MM.1S (cell line): ENCODE measurements around the gene WHRN.

ENCODE experiments used
- DNase-seq: peaks from one replicate; pipeline ENCODE4 v3.0.0-alpha.2; 2015
- H2AFZ ChIP-seq: fragments of 300-600 bp; sonication (generic); 2 replicates; pipeline ENCODE4 v1.6.0; 2016; ENCODE audit warnings: antibody characterized with exemption, low read length
- H3F3A ChIP-seq: fragments of 300-600 bp; sonication (generic); 2 replicates; pipeline ENCODE4 v1.6.1; 2016; ENCODE audit warnings: mild to moderate bottlenecking, antibody characterized with exemption, low read length, moderate library complexity, mixed read lengths; ENCODE audit not compliant: insufficient read depth
- H3K27ac ChIP-seq: fragments of 300-600 bp; sonication (generic); 2 replicates; pipeline ENCODE4 v1.5.1; 2016; ENCODE audit warnings: mild to moderate bottlenecking, low read length
- H3K27me3 ChIP-seq: fragments of 300-600 bp; sonication (generic); replicated peaks from 2 replicates; pipeline ENCODE4 v1.6.0; 2016; ENCODE audit warnings: low read length; ENCODE audit not compliant: insufficient read depth
- H3K36me3 ChIP-seq: fragments of 300-600 bp; sonication (generic); replicated peaks from 2 replicates; pipeline ENCODE4 v1.6.1; 2016; ENCODE audit warnings: mild to moderate bottlenecking, low read length, mixed read lengths; ENCODE audit not compliant: insufficient read depth
- H3K4me1 ChIP-seq: fragments of 300-600 bp; sonication (generic); 2 replicates; pipeline ENCODE4 v1.6.1; 2016; ENCODE audit warnings: low read length, mixed read lengths
- H3K4me2 ChIP-seq: fragments of 300-600 bp; sonication (generic); 2 replicates; pipeline ENCODE4 v1.6.0; 2016; ENCODE audit warnings: low read depth, low read length
- H3K4me3 ChIP-seq: fragments of 300-600 bp; sonication (generic); 2 replicates; pipeline ENCODE4 v1.5.1; 2016; ENCODE audit warnings: low read length, mixed read lengths
- H3K79me2 ChIP-seq: fragments of 300-600 bp; sonication (generic); 2 replicates; pipeline ENCODE4 v1.6.1; 2016; ENCODE audit warnings: mixed run types, low read length, mixed read lengths
- H3K9ac ChIP-seq: fragments of 300-600 bp; sonication (generic); 2 replicates; pipeline ENCODE4 v1.6.1; 2016; ENCODE audit warnings: low read length, mixed read lengths
- H3K9me2 ChIP-seq: fragments of 300-600 bp; sonication (generic); replicated peaks from 2 replicates; pipeline ENCODE4 v1.6.1; 2016; ENCODE audit warnings: mild to moderate bottlenecking, low read length, mixed read lengths; ENCODE audit not compliant: insufficient read depth
- H3K9me3 ChIP-seq: fragments of 300-600 bp; sonication (generic); replicated peaks from 2 replicates; pipeline ENCODE4 v1.6.1; 2016; ENCODE audit warnings: mild to moderate bottlenecking, low read length, mixed read lengths; ENCODE audit not compliant: insufficient read depth
- H4K20me1 ChIP-seq: fragments of 300-600 bp; sonication (generic); 2 replicates; pipeline ENCODE4 v1.6.1; 2016; ENCODE audit warnings: mild to moderate bottlenecking, low read length, moderate library complexity, mixed read lengths; ENCODE audit not compliant: insufficient read depth
- EZH2 ChIP-seq: fragments of 300-600 bp; sonication (generic); optimal IDR thresholded peaks from 2 replicates; pipeline ENCODE3; 2017; ENCODE audit warnings: low read depth, mild to moderate bottlenecking, antibody characterized with exemption, low read length, mixed read lengths
- EZH2phosphoT487 ChIP-seq: fragments of 300-600 bp; sonication (generic); IDR thresholded peaks from 2 replicates; pipeline ENCODE4 v1.6.1; 2018; ENCODE audit warnings: antibody characterized with exemption, low read length
- TF ChIP-seq, protein P1 (sequence below): fragments of 300-600 bp; sonication (generic); IDR thresholded peaks from 2 replicates; pipeline ENCODE4 v1.5.1; 2016; ENCODE audit warnings: antibody characterized with exemption, low read length, mixed read lengths

The WHRN gene

DNA sequence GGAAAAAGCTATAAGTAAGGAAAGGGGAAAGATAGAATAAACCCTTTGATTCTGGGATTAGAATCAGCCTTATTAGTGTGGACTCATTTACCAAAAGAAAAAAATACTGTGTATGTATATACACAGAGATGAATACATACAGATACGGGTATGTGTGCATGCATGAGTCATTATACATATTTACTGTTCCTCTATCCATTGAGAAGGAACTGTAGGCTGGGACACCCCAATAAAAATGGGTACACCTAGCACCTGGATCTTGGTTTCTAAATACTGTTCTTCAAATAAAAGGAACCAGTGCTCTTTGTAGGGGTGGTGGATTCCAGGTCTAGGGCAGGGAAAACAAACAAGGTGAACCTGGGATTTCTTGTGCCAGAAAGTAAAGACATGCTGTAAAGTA, 48.3 kb downstream of the WHRN start:
- no peak for DNase-seq
- H3K9me2 ChIP-seq = no peaks in the 10 kb centered on the region

DNA sequence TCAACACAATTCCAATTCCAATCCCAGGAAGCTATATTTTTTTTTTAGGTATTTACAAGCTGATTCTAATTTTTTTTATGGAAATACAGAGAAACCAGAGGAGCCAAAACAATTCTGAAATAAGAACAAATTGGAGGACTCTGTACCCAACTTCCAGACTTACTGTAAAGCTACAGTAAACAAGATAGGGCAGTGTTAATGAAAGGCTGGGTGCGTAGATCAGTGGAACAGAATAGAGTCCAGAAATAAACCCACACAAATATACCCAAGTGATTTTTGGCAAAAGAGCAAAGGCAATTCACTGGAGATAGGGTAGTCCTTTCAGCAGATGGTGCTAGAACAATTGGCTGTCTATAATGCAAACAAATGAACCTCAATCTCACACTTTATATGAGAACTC, 50.6 kb downstream of the WHRN start:
- DNase-seq = no peak
- peaks cover 21% of the 10 kb centered on the region for H3K79me2 ChIP-seq
- H3F3A ChIP-seq = peaks cover 41% of the 10 kb centered on the region
- TF ChIP-seq EZH2phosphoT487 (no peak), EZH2 (no peak)
- TF ChIP-seq, protein P1, sequence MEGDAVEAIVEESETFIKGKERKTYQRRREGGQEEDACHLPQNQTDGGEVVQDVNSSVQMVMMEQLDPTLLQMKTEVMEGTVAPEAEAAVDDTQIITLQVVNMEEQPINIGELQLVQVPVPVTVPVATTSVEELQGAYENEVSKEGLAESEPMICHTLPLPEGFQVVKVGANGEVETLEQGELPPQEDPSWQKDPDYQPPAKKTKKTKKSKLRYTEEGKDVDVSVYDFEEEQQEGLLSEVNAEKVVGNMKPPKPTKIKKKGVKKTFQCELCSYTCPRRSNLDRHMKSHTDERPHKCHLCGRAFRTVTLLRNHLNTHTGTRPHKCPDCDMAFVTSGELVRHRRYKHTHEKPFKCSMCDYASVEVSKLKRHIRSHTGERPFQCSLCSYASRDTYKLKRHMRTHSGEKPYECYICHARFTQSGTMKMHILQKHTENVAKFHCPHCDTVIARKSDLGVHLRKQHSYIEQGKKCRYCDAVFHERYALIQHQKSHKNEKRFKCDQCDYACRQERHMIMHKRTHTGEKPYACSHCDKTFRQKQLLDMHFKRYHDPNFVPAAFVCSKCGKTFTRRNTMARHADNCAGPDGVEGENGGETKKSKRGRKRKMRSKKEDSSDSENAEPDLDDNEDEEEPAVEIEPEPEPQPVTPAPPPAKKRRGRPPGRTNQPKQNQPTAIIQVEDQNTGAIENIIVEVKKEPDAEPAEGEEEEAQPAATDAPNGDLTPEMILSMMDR = no peak
- no peak overlapping the region; the same call in 1 of the 2 replicates for H3K27ac ChIP-seq
- H4K20me1 ChIP-seq = no peaks in the 10 kb centered on the region
- 0 out of 2 replicates have a peak, but pooled peaks cover 6% of the 10 kb centered on the region for H3K9me3 ChIP-seq
- H3K4me1 ChIP-seq = peaks cover 40% of the 10 kb centered on the region
- no peak overlapping the region for H3K4me3 ChIP-seq
- no peak overlapping the region for H3K9ac ChIP-seq
- H3K4me2 ChIP-seq = no peak overlapping the region
- no peaks in the 10 kb centered on the region for H3K9me2 ChIP-seq
- no peaks in the 10 kb centered on the region for H3K36me3 ChIP-seq
- no peak overlapping the region for H2AFZ ChIP-seq
- no peaks in the 10 kb centered on the region for H3K27me3 ChIP-seq

More for the DNA sequence above, 48.3 kb downstream of the WHRN start:
- H2AFZ ChIP-seq = no peak overlapping the region
- H4K20me1 ChIP-seq = no peaks in the 10 kb centered on the region
- H3K36me3 ChIP-seq = no peaks in the 10 kb centered on the region
- no peak for TF ChIP-seq EZH2phosphoT487
- TF ChIP-seq EZH2 = no peak
- TF ChIP-seq, protein P1 = no peak
- no peak overlapping the region for H3K27ac ChIP-seq
- H3K4me3 ChIP-seq = no peak overlapping the region
- H3K4me2 ChIP-seq = no peak overlapping the region
- H3K79me2 ChIP-seq = no peaks in the 10 kb centered on the region
- H3K27me3 ChIP-seq = no peaks in the 10 kb centered on the region
- peaks cover 17% of the 10 kb centered on the region for H3K4me1 ChIP-seq
- H3K9ac ChIP-seq = no peak overlapping the region
- 0 out of 2 replicates have a peak, but pooled peaks cover 6% of the 10 kb centered on the region for H3K9me3 ChIP-seq
- peaks cover 23% of the 10 kb centered on the region for H3F3A ChIP-seq

DNA sequence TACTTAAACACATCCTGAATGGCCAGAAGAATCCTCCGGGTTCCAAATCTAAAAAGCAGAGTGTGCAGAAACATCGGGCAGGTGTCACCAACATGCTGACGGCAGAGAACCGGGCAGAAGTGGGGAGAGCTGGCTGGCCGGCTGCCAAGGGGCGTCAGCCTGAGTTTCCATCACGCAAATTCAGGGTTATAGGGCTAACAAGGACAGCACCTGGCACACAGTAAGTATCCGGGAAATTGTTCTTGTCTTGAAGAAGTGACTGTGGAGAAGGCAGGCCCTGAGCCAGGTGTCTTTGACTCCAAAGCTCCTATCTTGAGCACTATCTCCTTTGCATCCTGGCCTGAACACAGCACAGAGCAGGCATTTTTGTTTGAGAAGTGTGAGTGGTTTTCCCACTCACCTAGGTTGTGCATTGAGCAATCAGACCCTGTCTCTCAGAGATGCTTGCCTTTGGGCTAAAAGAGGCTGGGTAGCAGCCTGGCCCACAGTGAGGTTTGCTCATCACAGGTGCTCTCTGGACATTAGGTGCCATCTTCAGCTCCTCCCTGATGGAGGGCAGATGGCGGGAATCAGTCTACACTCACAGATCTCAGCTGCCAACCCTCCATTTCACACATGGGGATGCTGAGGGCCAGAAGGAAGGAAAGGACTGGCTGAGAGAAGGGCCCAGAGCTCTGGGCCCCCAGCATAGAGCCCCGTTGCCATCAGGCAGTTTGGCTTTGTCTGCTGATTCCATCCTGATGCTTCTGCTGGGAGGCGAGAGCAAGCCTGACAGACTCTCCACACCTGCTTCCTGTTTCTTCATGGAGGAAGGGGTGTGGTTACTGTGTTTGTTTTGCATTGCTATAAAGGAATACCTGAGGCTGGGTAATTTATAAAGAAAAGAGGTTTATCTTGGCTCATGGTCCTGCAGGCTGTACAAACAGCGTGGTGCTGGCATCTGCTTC, 52.8 kb downstream of the WHRN start:
- Histone ChIP-seq H3K9ac (peak overlapping the region; percentile 92), H3K9me2 (no peaks in the 10 kb centered on the region), H3F3A (peaks cover 52% of the 10 kb centered on the region), H3K4me2 (peak overlapping the region; percentile 55), H3K9me3 (0 out of 2 replicates have a peak, but pooled peaks cover 6% of the 10 kb centered on the region), H4K20me1 (no peaks in the 10 kb centered on the region), H2AFZ (0 out of 2 replicates have a peak overlapping the region, but pooled peaks have one; percentile 18), H3K4me1 (peaks cover 62% of the 10 kb centered on the region), H3K4me3 (peak overlapping the region; percentile 38; the same call in 1 of the 2 replicates), H3K27ac (peak overlapping the region; percentile 97), H3K79me2 (peaks cover 35% of the 10 kb centered on the region), H3K36me3 (no peaks in the 10 kb centered on the region), H3K27me3 (no peaks in the 10 kb centered on the region)
- no peak for TF ChIP-seq EZH2
- peak; percentile 97 for DNase-seq

DNA sequence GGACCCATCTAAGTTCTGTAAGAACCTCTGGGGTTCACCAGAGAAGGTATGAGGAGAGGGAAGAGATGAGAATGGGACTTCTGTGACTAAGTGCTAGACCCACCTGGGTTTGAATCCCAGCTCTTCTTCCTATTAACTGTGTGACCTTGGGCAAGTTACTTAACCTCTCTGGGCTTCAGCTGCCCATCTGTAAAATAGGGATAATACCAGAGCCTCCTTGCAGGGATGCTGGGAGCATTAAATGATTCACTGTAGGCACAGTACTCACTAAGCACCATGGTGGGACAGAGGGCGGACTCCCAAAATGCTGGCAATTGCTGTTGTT, 53.6 kb downstream of the WHRN start:
- no peak overlapping the region for H3K4me3 ChIP-seq
- peaks cover 52% of the 10 kb centered on the region for H3F3A ChIP-seq
- H3K9ac ChIP-seq = peak overlapping the region; percentile 92
- H3K27ac ChIP-seq = peak overlapping the region; percentile 97
- no peaks in the 10 kb centered on the region for H4K20me1 ChIP-seq
- H3K4me2 ChIP-seq = peak overlapping the region; percentile 43
- DNase-seq = no peak
- TF ChIP-seq EZH2 = no peak
- no peak for TF ChIP-seq EZH2phosphoT487
- TF ChIP-seq, protein P1 = no peak
- peaks cover 68% of the 10 kb centered on the region for H3K4me1 ChIP-seq
- no peak overlapping the region for H2AFZ ChIP-seq
- peaks cover 43% of the 10 kb centered on the region for H3K79me2 ChIP-seq
- no peaks in the 10 kb centered on the region for H3K9me2 ChIP-seq
- H3K27me3 ChIP-seq = no peaks in the 10 kb centered on the region
- H3K9me3 ChIP-seq = 0 out of 2 replicates have a peak, but pooled peaks cover 6% of the 10 kb centered on the region
- no peaks in the 10 kb centered on the region for H3K36me3 ChIP-seq
